Measurements from ENCODE around the gene ATP2B1.

ATP2B1 gene

DNA sequence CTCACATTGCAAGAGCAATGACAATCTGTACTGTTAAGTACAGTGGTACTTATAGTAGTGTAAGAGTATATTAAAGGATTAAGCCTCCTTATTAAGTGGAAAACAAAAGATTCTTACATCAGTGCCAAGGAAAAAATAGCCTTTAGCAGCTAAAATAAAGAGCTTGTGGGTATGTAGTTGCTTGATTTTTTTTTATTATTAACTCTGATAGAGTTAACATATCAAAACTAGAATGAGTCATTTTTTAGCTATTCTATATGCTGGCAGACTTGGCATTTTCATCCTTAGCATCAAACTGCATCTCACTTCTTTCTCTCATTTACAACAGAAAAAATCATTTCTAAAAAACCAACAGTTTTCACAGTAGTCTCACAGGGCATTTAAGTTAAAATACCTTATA is 86.5 kb downstream of the ATP2B1 start:
- H3K27ac Mint-ChIP-seq = no peak overlapping the region
- no peaks in the 10 kb centered on the region for H3K4me1 Mint-ChIP-seq

GRCh38 chr12:89621521-89621920 is 87.1 kb downstream of the ATP2B1 start:
- no peak overlapping the region for H3K4me3 Mint-ChIP-seq
- H3K27me3 Mint-ChIP-seq (ENCODE audit: low read depth) = no peaks in the 10 kb centered on the region
- TF ChIP-seq, protein P1, sequence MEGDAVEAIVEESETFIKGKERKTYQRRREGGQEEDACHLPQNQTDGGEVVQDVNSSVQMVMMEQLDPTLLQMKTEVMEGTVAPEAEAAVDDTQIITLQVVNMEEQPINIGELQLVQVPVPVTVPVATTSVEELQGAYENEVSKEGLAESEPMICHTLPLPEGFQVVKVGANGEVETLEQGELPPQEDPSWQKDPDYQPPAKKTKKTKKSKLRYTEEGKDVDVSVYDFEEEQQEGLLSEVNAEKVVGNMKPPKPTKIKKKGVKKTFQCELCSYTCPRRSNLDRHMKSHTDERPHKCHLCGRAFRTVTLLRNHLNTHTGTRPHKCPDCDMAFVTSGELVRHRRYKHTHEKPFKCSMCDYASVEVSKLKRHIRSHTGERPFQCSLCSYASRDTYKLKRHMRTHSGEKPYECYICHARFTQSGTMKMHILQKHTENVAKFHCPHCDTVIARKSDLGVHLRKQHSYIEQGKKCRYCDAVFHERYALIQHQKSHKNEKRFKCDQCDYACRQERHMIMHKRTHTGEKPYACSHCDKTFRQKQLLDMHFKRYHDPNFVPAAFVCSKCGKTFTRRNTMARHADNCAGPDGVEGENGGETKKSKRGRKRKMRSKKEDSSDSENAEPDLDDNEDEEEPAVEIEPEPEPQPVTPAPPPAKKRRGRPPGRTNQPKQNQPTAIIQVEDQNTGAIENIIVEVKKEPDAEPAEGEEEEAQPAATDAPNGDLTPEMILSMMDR (IDR thresholded peaks at IDR 0.05; ENCODE audit: unreplicated experiment in 3 of 3) = no peak
- peaks cover 61% of the 10 kb centered on the region for H3K36me3 Mint-ChIP-seq (ENCODE audit: low read depth)
- H3K4me1 Mint-ChIP-seq = no peaks in the 10 kb centered on the region
- no peak overlapping the region for H3K27ac Mint-ChIP-seq
- no peaks in the 10 kb centered on the region for H3K9me3 Mint-ChIP-seq

More for the DNA sequence above, 86.5 kb downstream of the ATP2B1 start:
- no peaks in the 10 kb centered on the region for H3K27me3 Mint-ChIP-seq (ENCODE audit: low read depth)
- TF ChIP-seq, protein P1 (IDR thresholded peaks at IDR 0.05; ENCODE audit: unreplicated experiment in 3 of 3) = no peak
- H3K36me3 Mint-ChIP-seq (ENCODE audit: low read depth) = peaks cover 58% of the 10 kb centered on the region
- H3K4me3 Mint-ChIP-seq = no peak overlapping the region
- no peaks in the 10 kb centered on the region for H3K9me3 Mint-ChIP-seq

DNA sequence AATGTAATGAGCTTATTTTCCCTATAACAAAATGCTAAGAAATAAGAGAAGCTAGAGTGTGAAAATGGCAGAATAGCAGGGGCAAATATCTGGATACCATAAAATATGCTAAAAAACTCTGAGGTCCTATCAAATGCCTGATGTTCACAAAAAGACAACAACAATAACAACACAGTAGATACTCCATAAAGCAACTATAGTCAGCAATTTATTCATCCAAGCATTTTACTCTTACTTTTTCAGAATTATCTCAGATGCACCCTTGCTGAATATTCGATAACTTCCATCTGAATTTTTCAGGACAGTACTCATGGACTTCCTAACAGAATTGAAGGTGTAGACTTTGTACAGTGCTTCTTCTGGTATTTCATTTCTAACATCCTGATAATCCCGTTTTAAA is 88.9 kb downstream of the ATP2B1 start:
- H3K4me1 Mint-ChIP-seq = no peaks in the 10 kb centered on the region
- TF ChIP-seq, protein P1 (IDR thresholded peaks at IDR 0.05; ENCODE audit: unreplicated experiment in 3 of 3) = no peak
- H3K27ac Mint-ChIP-seq = no peak overlapping the region
- H3K36me3 Mint-ChIP-seq (ENCODE audit: low read depth) = peaks cover 63% of the 10 kb centered on the region
- no peaks in the 10 kb centered on the region for H3K9me3 Mint-ChIP-seq
- no peaks in the 10 kb centered on the region for H3K27me3 Mint-ChIP-seq (ENCODE audit: low read depth)
- no peak overlapping the region for H3K4me3 Mint-ChIP-seq

DNA sequence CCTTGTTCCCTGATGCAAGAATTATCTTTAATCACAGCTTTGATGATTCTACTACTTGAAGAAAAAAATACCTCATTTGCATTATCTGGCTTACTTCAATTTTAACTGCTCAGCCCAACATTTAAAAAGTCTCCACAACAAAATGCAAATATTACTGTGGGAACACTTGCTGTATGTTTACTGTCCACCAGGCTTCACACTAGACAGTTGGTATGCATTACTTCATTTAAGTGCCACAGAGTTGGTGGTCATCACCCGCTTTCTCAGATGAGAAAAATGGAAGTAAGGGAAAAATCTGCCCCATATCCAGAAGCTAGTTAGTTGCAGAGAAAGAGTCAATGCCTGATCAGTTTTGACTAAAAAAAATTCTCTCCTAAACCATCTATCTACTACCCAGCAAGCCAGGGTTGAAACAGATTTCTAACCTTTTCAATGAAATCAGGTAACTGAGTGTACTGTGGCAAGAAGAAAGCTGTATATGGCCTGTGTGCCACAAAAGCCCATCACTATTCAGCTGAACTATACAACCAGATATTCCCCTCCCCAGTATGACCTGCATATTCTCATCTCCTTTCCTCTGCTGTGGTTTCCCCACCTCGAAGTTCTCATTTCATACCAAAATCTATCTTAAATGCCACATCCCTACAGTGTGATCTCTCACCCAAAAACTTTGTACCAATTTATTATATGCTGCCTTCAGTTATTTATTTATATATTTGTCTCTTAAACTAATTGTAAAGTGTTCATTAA is 90.3 kb downstream of the ATP2B1 start:
- H3K4me1 Mint-ChIP-seq = no peaks in the 10 kb centered on the region
- no peak overlapping the region for H3K27ac Mint-ChIP-seq
- no peak overlapping the region for H3K4me3 Mint-ChIP-seq
- H3K27me3 Mint-ChIP-seq (ENCODE audit: low read depth) = no peaks in the 10 kb centered on the region
- TF ChIP-seq, protein P1 (IDR thresholded peaks at IDR 0.05; ENCODE audit: unreplicated experiment in 3 of 3) = no peak
- peaks cover 61% of the 10 kb centered on the region for H3K36me3 Mint-ChIP-seq (ENCODE audit: low read depth)
- H3K9me3 Mint-ChIP-seq = no peaks in the 10 kb centered on the region

GRCh38 chr12:89610366-89610765 is 98.3 kb downstream of the ATP2B1 start:
- Mint-ChIP-seq H3K4me1 (no peaks in the 10 kb centered on the region), H3K9me3 (no peaks in the 10 kb centered on the region), H3K27me3 (ENCODE audit: low read depth) (no peaks in the 10 kb centered on the region), H3K4me3 (no peak overlapping the region), H3K36me3 (ENCODE audit: low read depth) (peaks cover 80% of the 10 kb centered on the region), H3K27ac (no peak overlapping the region)
- TF ChIP-seq, protein P1 (IDR thresholded peaks at IDR 0.05; ENCODE audit: unreplicated experiment in 3 of 3) = no peak

DNA sequence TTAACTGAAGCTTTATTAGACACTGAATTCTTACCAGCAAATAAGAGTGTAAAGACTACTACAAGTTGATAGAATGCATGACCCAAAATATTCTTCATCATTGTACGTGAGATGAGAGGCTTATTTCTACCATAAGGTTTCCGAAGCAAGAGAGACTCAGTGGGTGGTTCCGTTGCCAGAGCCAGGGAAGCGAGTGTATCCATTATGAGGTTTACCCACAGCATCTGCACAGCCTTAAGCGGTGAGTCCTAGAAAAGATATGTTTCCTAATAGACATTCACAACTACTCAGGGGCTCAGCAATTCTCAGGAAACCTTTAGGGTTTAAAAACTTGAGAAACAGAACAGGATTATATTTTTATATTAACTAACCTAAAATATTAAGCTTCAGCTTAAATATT is 105.0 kb downstream of the ATP2B1 start:
- Mint-ChIP-seq H3K4me1 (no peaks in the 10 kb centered on the region), H3K36me3 (ENCODE audit: low read depth) (peaks cover 74% of the 10 kb centered on the region), H3K27me3 (ENCODE audit: low read depth) (no peaks in the 10 kb centered on the region), H3K27ac (no peak overlapping the region), H3K4me3 (no peak overlapping the region), H3K9me3 (no peaks in the 10 kb centered on the region)
- TF ChIP-seq, protein P1 (IDR thresholded peaks at IDR 0.05; ENCODE audit: unreplicated experiment in 3 of 3) = no peak
